ENCODE data around the gene DR1.
A peak's percentile ranks its signal among the peaks of the same experiment; 100 is the strongest.

Gene DR1

GRCh38 chr1:93338387-93339146 lies 7.1 kb upstream of the DR1 start:
- no peak for TF ChIP-seq CTCF (IDR thresholded peaks at IDR 0.05; ENCODE audit: low read depth, low read length)
- DNase-seq (ENCODE audit: low read depth in 2 of 2): peak; percentile 89 to 96
- H3K4me3 ChIP-seq (replicated peaks in 1 of 2; ENCODE audit: low read depth in 2 of 2, low read length in 2 of 2): no peak overlapping the region

- no peak overlapping the region for H3K4me3 ChIP-seq (replicated peaks in 1 of 2; ENCODE audit: low read depth in 2 of 2, low read length in 2 of 2)
- TF ChIP-seq CTCF (IDR thresholded peaks at IDR 0.05; ENCODE audit: low read depth, low read length): no peak
- no peak for DNase-seq (ENCODE audit: low read depth in 2 of 2)
Observed at GRCh38 chr1:93339171-93339697, 6.5 kb upstream of the DR1 start.

DNA sequence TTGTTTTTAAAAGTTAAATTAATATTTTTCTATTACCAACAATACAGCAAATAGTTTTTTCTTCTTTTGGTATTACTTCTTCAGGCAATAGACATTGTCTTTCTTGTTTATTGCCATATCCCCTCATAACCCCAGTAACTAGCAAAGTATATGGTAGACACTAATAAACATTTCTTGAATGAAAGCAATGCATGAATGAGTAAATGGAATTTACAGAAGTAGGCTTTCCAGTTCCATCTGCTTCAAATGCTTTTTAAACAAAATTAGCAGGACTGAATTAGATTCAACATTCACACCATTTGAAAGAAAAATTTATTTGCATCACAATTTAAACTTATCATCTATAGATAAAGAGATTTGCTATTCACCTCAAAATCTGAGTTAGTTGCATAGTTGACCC lies 5.6 kb upstream of the DR1 start:
- no peak overlapping the region for H3K4me3 ChIP-seq (replicated peaks in 1 of 2; ENCODE audit: low read depth in 2 of 2, low read length in 2 of 2)
- no peak for TF ChIP-seq CTCF (IDR thresholded peaks at IDR 0.05; ENCODE audit: low read depth, low read length)
- no peak for DNase-seq (ENCODE audit: low read depth in 2 of 2)

GRCh38 chr1:93344484-93344883 lies 1.2 kb upstream of the DR1 start:
- no peak for TF ChIP-seq CTCF (IDR thresholded peaks at IDR 0.05; ENCODE audit: low read depth, low read length)
- no peak for DNase-seq (ENCODE audit: low read depth in 2 of 2)
- H3K4me3 ChIP-seq (replicated peaks in 1 of 2; ENCODE audit: low read depth in 2 of 2, low read length in 2 of 2): no peak overlapping the region

- no peak for TF ChIP-seq CTCF (IDR thresholded peaks at IDR 0.05; ENCODE audit: low read depth, low read length)
- peak overlapping the region; percentile 84 to 92 for H3K4me3 ChIP-seq (replicated peaks in 1 of 2; ENCODE audit: low read depth in 2 of 2, low read length in 2 of 2)
- DNase-seq (ENCODE audit: low read depth in 2 of 2): peak in 1 of 2 donors; percentile 32
Observed at GRCh38 chr1:93344886-93345632, 648 bp upstream of the DR1 start.

- TF ChIP-seq CTCF (IDR thresholded peaks at IDR 0.05; ENCODE audit: low read depth, low read length): no peak
- H3K4me3 ChIP-seq (replicated peaks in 1 of 2; ENCODE audit: low read depth in 2 of 2, low read length in 2 of 2): peak overlapping the region; percentile 84 to 92
- DNase-seq (ENCODE audit: low read depth in 2 of 2): peak in 1 of 2 donors; percentile 31
Observed at GRCh38 chr1:93346421-93346993, 800 bp downstream of the DR1 start.

All from cardiac fibroblast (primary cell).